Natural killer cell treated with Interleukin-12 subunit alpha and Interleukin-12 subunit beta and Interleukin-15 and Interleukin-18, amount 100 ng/mL, for 72 hours (primary cell): Measurements from ENCODE around the gene TESK1. TPM values are rescaled to one million over a fixed set of nuclear protein-coding genes. Genes with fewer than 3 reads are reported as not detected.
"Not testable (repeated sequence)": the region's sequence is repeated elsewhere in the genome, so short reads cannot be mapped to it uniquely, and the experiment has no call there.

ENCODE experiments used
- ATAC-seq, 2 donors: fragments of 150-1000 bp; cut with Tn5 transposase in 1 of 2; sonication (Bioruptor Pico), chemical (Tn5 transposase) in 1 of 2; 2 replicates each; pipeline ENCODE4 v1.10.0; 2021
- DNase-seq: peaks from one replicate; pipeline ENCODE4 v3.0.0; 2022; ENCODE audit warnings: low spot score
- H3K27ac Mint-ChIP-seq, 2 donors: 1 replicate in 1 of 2; 2 replicates in 1 of 2; pipeline ENCODE4 v1.8.0; 2022; ENCODE audit warnings: mixed read lengths in 2 of 2, mild to moderate bottlenecking in 1 of 2, moderate library complexity in 1 of 2
- H3K27me3 Mint-ChIP-seq, 2 donors: 1 replicate in 1 of 2; 2 replicates in 1 of 2; pipeline ENCODE4 v1.8.0; 2022; ENCODE audit warnings: mixed read lengths in 2 of 2
- H3K36me3 Mint-ChIP-seq: one replicate; pipeline ENCODE4 v1.8.0; 2022; ENCODE audit warnings: mixed read lengths
- H3K4me1 Mint-ChIP-seq, 2 donors: 1 replicate in 1 of 2; 2 replicates in 1 of 2; pipeline ENCODE4 v1.8.0; 2022; ENCODE audit warnings: low read depth in 2 of 2, mixed read lengths in 2 of 2, mild to moderate bottlenecking in 1 of 2
- H3K4me3 Mint-ChIP-seq: one replicate; pipeline ENCODE4 v1.8.0; 2022; ENCODE audit warnings: mixed read lengths
- H3K9me3 Mint-ChIP-seq: 2 replicates; pipeline ENCODE4 v1.8.0; 2022; ENCODE audit warnings: mixed read lengths
- total RNA-seq, 2 donors: library from RNA; stranded (reverse); gene quantifications; one replicate each; pipeline ENCODE4 v1.2.3, GENCODE V29; 2022

Gene TESK1
- total RNA-seq, 2 donors from 2014 or later: 41.4 to 43.3 TPM

DNA sequence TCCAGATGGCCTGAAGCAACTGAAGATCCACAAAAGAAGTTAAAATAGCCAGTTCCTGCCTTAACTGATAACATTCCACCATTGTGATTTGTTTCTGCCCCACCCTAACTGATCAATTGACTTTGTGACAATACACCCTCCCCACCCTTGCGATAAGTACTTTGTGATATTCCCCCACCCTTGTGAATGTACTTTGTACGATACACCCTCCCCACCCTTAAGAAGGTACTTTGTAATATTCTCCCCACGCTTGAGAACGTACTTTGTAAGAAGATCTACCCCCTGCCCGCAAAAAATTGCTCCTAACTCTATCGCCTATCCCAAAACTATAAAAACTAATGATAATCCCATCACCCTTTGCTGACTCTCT lies 31.8 kb downstream of the TESK1 start:
- DNase-seq, H3K9me3 Mint-ChIP-seq, H3K27me3 Mint-ChIP-seq, H3K36me3 Mint-ChIP-seq, ATAC-seq: not testable (repeated sequence)
- H3K4me1 Mint-ChIP-seq: peaks cover 57 to 68% of the 10 kb centered on the region in 2 donors
- H3K4me3 Mint-ChIP-seq: peak overlapping the region; percentile 72
- H3K27ac Mint-ChIP-seq: peak overlapping the region; percentile 91 to 96

DNA sequence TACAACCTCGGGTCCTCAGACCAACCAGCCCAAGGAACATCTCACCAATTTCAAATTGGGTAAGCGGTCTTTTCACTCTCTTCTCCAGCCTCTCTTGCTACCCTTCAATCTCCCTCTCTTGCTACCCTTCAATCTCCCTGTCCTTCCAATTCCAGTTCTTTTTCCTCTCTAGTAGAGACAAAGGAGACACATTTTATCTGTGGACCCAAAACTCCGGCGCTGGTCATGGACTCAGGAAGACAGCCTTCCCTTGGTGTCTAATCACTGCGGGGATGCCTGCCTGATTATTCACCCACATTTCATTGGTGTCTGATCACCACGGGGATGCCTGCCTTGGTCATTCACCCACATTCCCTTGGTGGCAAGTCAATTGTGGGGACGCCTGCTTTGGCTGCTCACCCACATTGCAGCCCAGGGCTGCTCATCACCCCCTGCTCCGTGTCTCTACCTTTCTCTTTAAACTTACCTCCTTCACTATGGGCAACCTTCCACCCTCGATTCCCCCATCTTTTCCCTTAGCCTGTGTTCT lies 32.4 kb downstream of the TESK1 start:
- Mint-ChIP-seq H3K4me1 (peaks cover 57 to 68% of the 10 kb centered on the region in 2 donors), H3K27ac (peak overlapping the region; percentile 91 to 96), H3K4me3 (peak overlapping the region; percentile 72)
- not testable (repeated sequence) for DNase-seq, H3K36me3 Mint-ChIP-seq, H3K9me3 Mint-ChIP-seq, ATAC-seq, H3K27me3 Mint-ChIP-seq

DNA sequence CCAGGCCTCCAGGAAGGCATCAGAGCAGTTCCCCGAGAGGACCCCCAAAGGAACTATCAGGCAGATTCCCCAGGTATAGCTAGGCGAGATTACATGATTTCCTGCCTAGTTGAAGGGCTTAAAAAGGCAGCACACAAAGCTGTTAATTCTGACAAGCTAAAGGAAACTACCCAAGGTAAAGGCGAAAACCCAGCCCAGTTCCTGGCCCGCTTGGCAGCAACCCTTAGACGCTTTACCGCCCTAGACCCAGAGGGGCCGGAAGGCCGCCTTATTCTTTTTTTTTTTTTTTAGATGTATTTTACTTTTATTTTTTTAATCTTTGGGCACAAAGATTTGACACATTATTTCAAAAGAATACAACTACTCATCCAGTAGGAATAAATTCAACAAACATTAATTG lies 33.7 kb downstream of the TESK1 start:
- not testable (repeated sequence) for H3K36me3 Mint-ChIP-seq, H3K9me3 Mint-ChIP-seq, DNase-seq, H3K27me3 Mint-ChIP-seq
- peak in 1 of 2 donors; percentile 53 for ATAC-seq
- H3K4me1 Mint-ChIP-seq: peaks cover 57 to 68% of the 10 kb centered on the region in 2 donors
- peak overlapping the region; percentile 91 to 96 for H3K27ac Mint-ChIP-seq
- H3K4me3 Mint-ChIP-seq: peak overlapping the region; percentile 72

- Mint-ChIP-seq H3K4me3 (peak overlapping the region; percentile 72), H3K27ac (peak overlapping the region; percentile 91 to 96), H3K4me1 (peaks cover 57 to 70% of the 10 kb centered on the region in 2 donors)
- H3K36me3 Mint-ChIP-seq, H3K27me3 Mint-ChIP-seq, H3K9me3 Mint-ChIP-seq, DNase-seq: not testable (repeated sequence)
- ATAC-seq: peak; percentile 49 to 56
Measured at GRCh38 chr9:35639225-35639624, 34.2 kb downstream of the TESK1 start.

- no peaks in the 10 kb centered on the region for H3K27me3 Mint-ChIP-seq
- no peaks in the 10 kb centered on the region for H3K9me3 Mint-ChIP-seq
- peak overlapping the region; percentile 72 for H3K4me3 Mint-ChIP-seq
- H3K36me3 Mint-ChIP-seq: peaks cover 6% of the 10 kb centered on the region
- peaks cover 60 to 73% of the 10 kb centered on the region in 2 donors for H3K4me1 Mint-ChIP-seq
- H3K27ac Mint-ChIP-seq: peak overlapping the region; percentile 91 to 96
- ATAC-seq: no peak
- DNase-seq: no peak
Measured at GRCh38 chr9:35639631-35640030, 34.6 kb downstream of the TESK1 start.

- not testable (repeated sequence) for H3K4me3 Mint-ChIP-seq, H3K27me3 Mint-ChIP-seq, DNase-seq, H3K36me3 Mint-ChIP-seq, ATAC-seq, H3K9me3 Mint-ChIP-seq
- Mint-ChIP-seq H3K27ac (peak overlapping the region; percentile 91 to 96), H3K4me1 (peaks cover 58 to 67% of the 10 kb centered on the region in 2 donors)
Measured at GRCh38 chr9:35640431-35640830, 35.4 kb downstream of the TESK1 start.

DNA sequence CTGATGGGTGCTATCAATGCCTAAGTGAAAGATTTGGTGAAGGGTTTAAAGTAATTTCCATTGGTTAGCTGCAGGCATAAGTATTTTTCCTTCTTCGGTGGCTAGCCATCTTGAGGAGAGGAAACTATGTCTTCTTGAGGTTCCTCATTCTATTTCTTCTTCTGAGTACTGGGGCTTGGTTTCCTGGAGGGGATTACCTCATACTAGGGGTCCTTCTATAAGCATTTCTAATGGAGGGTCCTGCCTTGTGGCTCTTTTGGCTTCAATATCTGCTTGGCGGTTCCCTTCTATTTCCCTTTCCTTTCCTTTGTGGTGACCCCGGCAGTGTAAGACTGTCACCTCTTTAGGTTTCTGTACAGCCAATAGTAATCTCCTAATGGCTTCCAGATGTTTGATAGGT lies 36.4 kb downstream of the TESK1 start:
- H3K9me3 Mint-ChIP-seq, H3K4me3 Mint-ChIP-seq, DNase-seq, ATAC-seq, H3K27me3 Mint-ChIP-seq, H3K36me3 Mint-ChIP-seq: not testable (repeated sequence)
- Mint-ChIP-seq H3K27ac (peak overlapping the region; percentile 91 to 96), H3K4me1 (peaks cover 53 to 64% of the 10 kb centered on the region in 2 donors)

GRCh38 chr9:35643046-35643445 lies 38.0 kb downstream of the TESK1 start:
- Mint-ChIP-seq H3K36me3 (peaks cover 6% of the 10 kb centered on the region), H3K27ac (peak overlapping the region in 1 of 2 donors; percentile 29), H3K4me1 (peaks cover 47 to 58% of the 10 kb centered on the region in 2 donors), H3K27me3 (no peaks in the 10 kb centered on the region), H3K9me3 (no peaks in the 10 kb centered on the region), H3K4me3 (no peak overlapping the region)
- DNase-seq (no peak), ATAC-seq (no peak)

- Mint-ChIP-seq H3K4me3 (peak overlapping the region; percentile 97), H3K27ac (peak overlapping the region; percentile 94 to 98), H3K4me1 (peaks cover 44 to 54% of the 10 kb centered on the region in 2 donors)
- ATAC-seq, H3K9me3 Mint-ChIP-seq, DNase-seq, H3K27me3 Mint-ChIP-seq, H3K36me3 Mint-ChIP-seq: not testable (repeated sequence)
Measured at GRCh38 chr9:35645736-35646135, 40.7 kb downstream of the TESK1 start.

DNA sequence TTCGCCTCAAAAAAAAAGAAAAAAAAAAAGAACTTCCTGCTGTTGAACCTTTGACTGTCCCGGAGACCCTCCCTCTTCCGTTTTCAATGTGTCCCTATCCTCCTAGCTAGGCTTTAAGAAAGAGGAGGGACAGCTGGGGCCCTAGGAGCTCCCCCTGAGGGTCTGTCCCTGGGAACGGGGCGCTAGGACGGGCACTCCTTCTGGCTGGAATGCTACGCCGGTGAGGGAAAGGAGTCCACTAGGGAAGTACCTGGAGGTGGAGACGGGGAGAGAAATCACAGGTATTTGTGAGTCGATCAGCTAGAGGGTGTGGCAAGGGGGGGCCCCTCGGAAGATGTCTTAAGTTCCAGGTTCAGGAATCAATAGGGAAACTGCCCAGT lies 41.1 kb downstream of the TESK1 start:
- DNase-seq: no peak
- Mint-ChIP-seq H3K36me3 (no peaks in the 10 kb centered on the region), H3K27ac (peak overlapping the region; percentile 94 to 98), H3K9me3 (no peaks in the 10 kb centered on the region), H3K27me3 (no peaks in the 10 kb centered on the region), H3K4me1 (peaks cover 40 to 49% of the 10 kb centered on the region in 2 donors), H3K4me3 (peak overlapping the region; percentile 97)
- ATAC-seq: no peak

GRCh38 chr9:35646533-35647265 lies 41.6 kb downstream of the TESK1 start:
- DNase-seq (peak; percentile 95), ATAC-seq (peak; percentile 97 to 98)
- Mint-ChIP-seq H3K27me3 (no peaks in the 10 kb centered on the region), H3K4me3 (peak overlapping the region; percentile 97), H3K27ac (peak overlapping the region; percentile 94 to 98), H3K36me3 (no peaks in the 10 kb centered on the region), H3K4me1 (peaks cover 37 to 44% of the 10 kb centered on the region in 2 donors), H3K9me3 (no peaks in the 10 kb centered on the region)

- no peaks in the 10 kb centered on the region for H3K36me3 Mint-ChIP-seq
- DNase-seq (no peak), ATAC-seq (no peak)
- H3K27ac Mint-ChIP-seq: peak overlapping the region; percentile 86 to 94
- H3K4me3 Mint-ChIP-seq: peak overlapping the region; percentile 60
- no peaks in the 10 kb centered on the region for H3K9me3 Mint-ChIP-seq
- no peaks in the 10 kb centered on the region for H3K27me3 Mint-ChIP-seq
- H3K4me1 Mint-ChIP-seq: peaks cover 36% of the 10 kb centered on the region in 2 donors
Measured at GRCh38 chr9:35649431-35650340, 44.6 kb downstream of the TESK1 start.

GRCh38 chr9:35650341-35651158 lies 45.5 kb downstream of the TESK1 start, which contains the start of gene SIT1:
Gene SIT1 (minus strand): TSS chr9:35650931. CDS start chr9:35650853, 78 bp downstream.
- Mint-ChIP-seq H3K27ac (peak within 1 kb of the TSS; percentile 86 to 94), H3K4me1 (peaks cover 34 to 35% of the 10 kb centered on the region in 2 donors), H3K4me3 (peak within 1 kb of the TSS; percentile 60), H3K9me3 (no peaks in the 10 kb centered on the region), H3K27me3 (no peaks in the 10 kb centered on the region), H3K36me3 (no peaks in the 10 kb centered on the region)
- ATAC-seq: no peak
- no peak for DNase-seq
